Muscle of leg (tissue), 11 donors: ENCODE data around the gene ZFAND3. TPM values are rescaled to one million over a fixed set of nuclear protein-coding genes. Genes with fewer than 3 reads are reported as not detected.

Experiments
- DNase-seq: peaks from one replicate; pipeline ENCODE4 v3.0.0; 2013
- H3K27ac ChIP-seq: one replicate; pipeline ENCODE4 v1.5.1; 2013; ENCODE audit warnings: mild to moderate bottlenecking, low read length, control low read depth
- H3K27me3 ChIP-seq: one replicate; pipeline ENCODE4 v1.6.1; 2013; ENCODE audit warnings: low read length; ENCODE audit not compliant: control insufficient read depth, insufficient read depth
- H3K36me3 ChIP-seq: one replicate; pipeline ENCODE4 v1.6.1; 2013; ENCODE audit warnings: low read length; ENCODE audit not compliant: control insufficient read depth, insufficient read depth
- H3K4me1 ChIP-seq: one replicate; pipeline ENCODE4 v1.6.1; 2013; ENCODE audit warnings: low read length; ENCODE audit not compliant: control insufficient read depth, insufficient read depth
- H3K4me3 ChIP-seq: one replicate; pipeline ENCODE4 v1.5.1; 2013; ENCODE audit warnings: low read length, control low read depth
- H3K9me3 ChIP-seq: replicated peaks from 2 replicates; pipeline ENCODE4 v1.6.1; 2013; ENCODE audit warnings: low read depth, low read length; ENCODE audit not compliant: control insufficient read depth
- WGBS: methylation state at CpG from one replicate; pipeline ENCODE4 v1.1.5; 2013; ENCODE audit warnings: missing lambda C conversion rate; ENCODE audit not compliant: insufficient coverage; 5-methylcytosine and 5-hydroxymethylcytosine counted together
- polyA plus RNA-seq, 8 donors: library from polyadenylated mRNA; unstranded; fragments of 120-200 nt; gene quantifications; one replicate each; pipeline versions ENCODE4 v1.2.1 to v1.2.3, GENCODE V29; 2013; ENCODE audit warnings: inconsistent platforms in 1 of 8, low replicate concordance in 1 of 8; ENCODE audit not compliant: insufficient read length in 8 of 8, insufficient read depth in 1 of 8
- total RNA-seq: library from RNA; stranded (reverse); fragments of 120-200 nt; gene quantifications from one replicate; pipeline ENCODE4 v1.2.4, GENCODE V29; 2013

The ZFAND3 gene
- total and polyA plus RNA-seq, 9 donors, result 13.8 to 92.1 (median 83.8) TPM

- DNase-seq, result no peak
- H3K9me3 ChIP-seq, result no peaks in the 10 kb centered on the region
- H3K4me3 ChIP-seq, result no peak overlapping the region
- H3K36me3 ChIP-seq, result no peaks in the 10 kb centered on the region
- no peak overlapping the region for H3K27ac ChIP-seq
- H3K4me1 ChIP-seq, result no peaks in the 10 kb centered on the region
- H3K27me3 ChIP-seq, result no peaks in the 10 kb centered on the region
- 100% methylated on average over 1 of the region's 4 CpGs for WGBS
These were observed 108.7 kb downstream of the ZFAND3 start for GRCh38 chr6:37928217-37928616.

- Histone ChIP-seq H3K4me3 (no peak overlapping the region), H3K27ac (no peak overlapping the region), H3K27me3 (no peaks in the 10 kb centered on the region), H3K36me3 (no peaks in the 10 kb centered on the region), H3K9me3 (no peaks in the 10 kb centered on the region), H3K4me1 (no peaks in the 10 kb centered on the region)
- no peak for DNase-seq
- no CpG with 5 or more reads among the region's 4 CpGs for WGBS
These were observed 110.9 kb downstream of the ZFAND3 start for GRCh38 chr6:37930288-37930971.

- peak; percentile 16 for DNase-seq
- Histone ChIP-seq H3K27ac (no peak overlapping the region), H3K36me3 (no peaks in the 10 kb centered on the region), H3K4me1 (no peaks in the 10 kb centered on the region), H3K27me3 (no peaks in the 10 kb centered on the region), H3K4me3 (no peak overlapping the region), H3K9me3 (no peaks in the 10 kb centered on the region)
- WGBS, result 100% methylated on average over 1 of the region's 1 CpG
These were observed 111.5 kb downstream of the ZFAND3 start for GRCh38 chr6:37931066-37931465.

GRCh38 chr6:37934276-37934675 is 114.7 kb downstream of the ZFAND3 start:
- H3K9me3 ChIP-seq, result no peaks in the 10 kb centered on the region
- no peak overlapping the region for H3K4me3 ChIP-seq
- H3K27ac ChIP-seq, result no peak overlapping the region
- H3K4me1 ChIP-seq, result no peaks in the 10 kb centered on the region
- WGBS, result no CpG with 5 or more reads among the region's 5 CpGs
- DNase-seq, result no peak
- no peaks in the 10 kb centered on the region for H3K36me3 ChIP-seq
- H3K27me3 ChIP-seq, result no peaks in the 10 kb centered on the region

GRCh38 chr6:37936150-37936549 is 116.6 kb downstream of the ZFAND3 start:
- Histone ChIP-seq H3K9me3 (no peaks in the 10 kb centered on the region), H3K4me3 (no peak overlapping the region), H3K27ac (no peak overlapping the region), H3K36me3 (no peaks in the 10 kb centered on the region), H3K4me1 (no peaks in the 10 kb centered on the region), H3K27me3 (no peaks in the 10 kb centered on the region)
- WGBS, result no CpG with 5 or more reads among the region's 2 CpGs
- no peak for DNase-seq

- Histone ChIP-seq H3K4me3 (no peak overlapping the region), H3K27ac (no peak overlapping the region), H3K36me3 (no peaks in the 10 kb centered on the region), H3K9me3 (no peaks in the 10 kb centered on the region), H3K4me1 (no peaks in the 10 kb centered on the region), H3K27me3 (no peaks in the 10 kb centered on the region)
- DNase-seq, result no peak
These were observed 117.4 kb downstream of the ZFAND3 start for GRCh38 chr6:37936906-37937305.

GRCh38 chr6:37938909-37939308 is 119.4 kb downstream of the ZFAND3 start:
- H3K27me3 ChIP-seq, result no peaks in the 10 kb centered on the region
- no peaks in the 10 kb centered on the region for H3K4me1 ChIP-seq
- no peak overlapping the region for H3K4me3 ChIP-seq
- no peaks in the 10 kb centered on the region for H3K36me3 ChIP-seq
- DNase-seq, result no peak
- H3K9me3 ChIP-seq, result no peaks in the 10 kb centered on the region
- H3K27ac ChIP-seq, result peak overlapping the region; percentile 23

- Histone ChIP-seq H3K27me3 (no peaks in the 10 kb centered on the region), H3K4me1 (no peaks in the 10 kb centered on the region)
- 100% methylated on average over 1 of the region's 3 CpGs for WGBS
These were observed 120.7 kb downstream of the ZFAND3 start for GRCh38 chr6:37940074-37940847.

GRCh38 chr6:37941871-37942270 is 122.3 kb downstream of the ZFAND3 start:
- no peaks in the 10 kb centered on the region for H3K27me3 ChIP-seq
- H3K4me1 ChIP-seq, result no peaks in the 10 kb centered on the region
- H3K36me3 ChIP-seq, result no peaks in the 10 kb centered on the region
- no CpG with 5 or more reads among the region's 2 CpGs for WGBS
- DNase-seq, result no peak
- no peak overlapping the region for H3K27ac ChIP-seq
- no peaks in the 10 kb centered on the region for H3K9me3 ChIP-seq
- H3K4me3 ChIP-seq, result no peak overlapping the region

More at GRCh38 chr6:37940074-37940847, 120.7 kb downstream of the ZFAND3 start:
- no peak overlapping the region for H3K27ac ChIP-seq
- peak; percentile 71 for DNase-seq
- H3K4me3 ChIP-seq, result no peak overlapping the region
- H3K9me3 ChIP-seq, result no peaks in the 10 kb centered on the region
- no peaks in the 10 kb centered on the region for H3K36me3 ChIP-seq

GRCh38 chr6:37942606-37943376 is 123.3 kb downstream of the ZFAND3 start:
- Histone ChIP-seq H3K27ac (no peak overlapping the region), H3K4me1 (no peaks in the 10 kb centered on the region), H3K27me3 (no peaks in the 10 kb centered on the region), H3K4me3 (no peak overlapping the region), H3K36me3 (no peaks in the 10 kb centered on the region), H3K9me3 (no peaks in the 10 kb centered on the region)
- no peak for DNase-seq
- WGBS, result no CpG with 5 or more reads among the region's 3 CpGs
